Immature natural killer cell (primary cell): ENCODE measurements around the gene NGEF. TPM values are rescaled to one million over a fixed set of nuclear protein-coding genes. Genes with fewer than 3 reads are reported as not detected.
A peak's percentile ranks its signal among the peaks of the same experiment; 100 is the strongest.
"Not testable (repeated sequence)": the region's sequence is repeated elsewhere in the genome, so short reads cannot be mapped to it uniquely, and the experiment has no call there.

ENCODE experiments used
- DNase-seq, 3 donors: peaks; one replicate each; pipeline ENCODE4 v3.0.0; 2022; ENCODE audit warnings: mixed read lengths in 1 of 3
- H3K27ac Mint-ChIP-seq, 6 donors: one replicate each; pipeline ENCODE4 v1.8.0; 2020; ENCODE audit warnings: mixed read lengths in 6 of 6, mild to moderate bottlenecking in 5 of 6, inconsistent platforms in 4 of 6, moderate library complexity in 3 of 6
- H3K27me3 Mint-ChIP-seq, 3 donors: one replicate each; pipeline ENCODE4 v1.8.0; 2020 to 2021; ENCODE audit warnings: low read depth in 3 of 3, mild to moderate bottlenecking in 3 of 3, mixed read lengths in 3 of 3, moderate library complexity in 3 of 3, inconsistent platforms in 1 of 3
- H3K36me3 Mint-ChIP-seq, 3 donors: one replicate each; pipeline ENCODE4 v1.8.0; 2020; ENCODE audit warnings: mixed read lengths in 3 of 3, inconsistent platforms in 2 of 3, mild to moderate bottlenecking in 2 of 3
- H3K4me1 Mint-ChIP-seq, 2 donors: one replicate each; pipeline ENCODE4 v1.8.0; 2020; ENCODE audit warnings: inconsistent platforms in 2 of 2, mild to moderate bottlenecking in 2 of 2, mixed read lengths in 2 of 2, moderate library complexity in 1 of 2
- H3K4me3 Mint-ChIP-seq, 5 donors: one replicate each; pipeline ENCODE4 v1.8.0; 2020; ENCODE audit warnings: mild to moderate bottlenecking in 5 of 5, mixed read lengths in 5 of 5, inconsistent platforms in 3 of 5, moderate library complexity in 3 of 5
- H3K9me3 Mint-ChIP-seq, 6 donors: one replicate each; pipeline ENCODE4 v1.8.0; 2020; ENCODE audit warnings: mild to moderate bottlenecking in 6 of 6, mixed read lengths in 6 of 6, inconsistent platforms in 4 of 6, moderate library complexity in 3 of 6
- polyA plus RNA-seq, 3 donors: library from polyadenylated mRNA; unstranded; fragments of 300-500 nt; fragmentation: Illumina TruSeq; gene quantifications; one replicate each; pipeline ENCODE4 v1.2.3, GENCODE V29; 2021

Gene NGEF
- polyA plus RNA-seq, 3 donors from 2014 or later: not detected

GRCh38 chr2:232927032-232927792 is 85.8 kb downstream of the NGEF start:
- peak overlapping the region; percentile 36 to 73 (median 47) for H3K4me3 Mint-ChIP-seq
- H3K27me3 Mint-ChIP-seq: peaks cover 15 to 27% (median 15%) of the 10 kb centered on the region in 3 donors
- no peaks in the 10 kb centered on the region for H3K36me3 Mint-ChIP-seq
- DNase-seq: no peak
- H3K4me1 Mint-ChIP-seq: peaks cover 6 to 10% of the 10 kb centered on the region in 2 donors
- H3K27ac Mint-ChIP-seq: no peak overlapping the region
- H3K9me3 Mint-ChIP-seq: peaks cover 0 to 2% (median 0%) of the 10 kb centered on the region in 6 donors

- H3K27ac Mint-ChIP-seq: no peak overlapping the region
- peak overlapping the region; percentile 36 to 73 (median 47) for H3K4me3 Mint-ChIP-seq
- H3K4me1 Mint-ChIP-seq: peaks cover 6 to 10% of the 10 kb centered on the region in 2 donors
- DNase-seq: no peak
- H3K27me3 Mint-ChIP-seq: peaks cover 13 to 29% (median 15%) of the 10 kb centered on the region in 3 donors
- no peaks in the 10 kb centered on the region for H3K36me3 Mint-ChIP-seq
- peaks cover 0 to 2% (median 0%) of the 10 kb centered on the region in 6 donors for H3K9me3 Mint-ChIP-seq
Observed at GRCh38 chr2:232926431-232926939, 86.6 kb downstream of the NGEF start.

GRCh38 chr2:232925821-232926156 is 87.3 kb downstream of the NGEF start:
- Mint-ChIP-seq H3K9me3 (peaks cover 0 to 2% (median 0%) of the 10 kb centered on the region in 6 donors), H3K4me3 (no peak overlapping the region), H3K27me3 (peaks cover 11 to 29% (median 13%) of the 10 kb centered on the region in 3 donors), H3K36me3 (no peaks in the 10 kb centered on the region), H3K4me1 (peaks cover 6 to 10% of the 10 kb centered on the region in 2 donors), H3K27ac (no peak overlapping the region)
- no peak for DNase-seq

GRCh38 chr2:232925153-232925820 is 87.8 kb downstream of the NGEF start:
- no peak for DNase-seq
- Mint-ChIP-seq H3K9me3 (peaks cover 0 to 2% (median 0%) of the 10 kb centered on the region in 6 donors), H3K27ac (no peak overlapping the region), H3K4me3 (peak overlapping the region in 1 of 5 donors; percentile 46), H3K4me1 (peaks cover 6 to 10% of the 10 kb centered on the region in 2 donors), H3K36me3 (no peaks in the 10 kb centered on the region), H3K27me3 (peaks cover 11 to 29% (median 13%) of the 10 kb centered on the region in 3 donors)

GRCh38 chr2:232924433-232924832 is 88.6 kb downstream of the NGEF start:
- Mint-ChIP-seq H3K27me3 (peaks cover 11 to 27% (median 13%) of the 10 kb centered on the region in 3 donors), H3K27ac (no peak overlapping the region), H3K4me3 (no peak overlapping the region), H3K36me3 (no peaks in the 10 kb centered on the region), H3K4me1 (peaks cover 6 to 8% of the 10 kb centered on the region in 2 donors), H3K9me3 (peaks cover 0 to 2% (median 0%) of the 10 kb centered on the region in 6 donors)
- no peak for DNase-seq

- H3K4me3 Mint-ChIP-seq: no peak overlapping the region
- H3K27me3 Mint-ChIP-seq: peaks cover 8 to 18% (median 10%) of the 10 kb centered on the region in 3 donors
- no peaks in the 10 kb centered on the region for H3K9me3 Mint-ChIP-seq
- no peaks in the 10 kb centered on the region for H3K36me3 Mint-ChIP-seq
- no peaks in the 10 kb centered on the region for H3K4me1 Mint-ChIP-seq
- no peak for DNase-seq
- H3K27ac Mint-ChIP-seq: no peak overlapping the region
Observed at GRCh38 chr2:232920760-232921159, 92.3 kb downstream of the NGEF start.

GRCh38 chr2:232920055-232920454 is 93.0 kb downstream of the NGEF start:
- Mint-ChIP-seq H3K27me3 (peaks cover 7 to 15% (median 8%) of the 10 kb centered on the region in 3 donors), H3K36me3 (no peaks in the 10 kb centered on the region), H3K4me3 (no peak overlapping the region)

GRCh38 chr2:232919141-232919540 is 93.9 kb downstream of the NGEF start:
- Mint-ChIP-seq H3K27me3 (peaks cover 5 to 9% (median 6%) of the 10 kb centered on the region in 3 donors), H3K4me3 (no peak overlapping the region), H3K36me3 (no peaks in the 10 kb centered on the region), H3K9me3 (no peaks in the 10 kb centered on the region), H3K27ac (no peak overlapping the region), H3K4me1 (no peaks in the 10 kb centered on the region)
- no peak for DNase-seq

More at GRCh38 chr2:232920055-232920454, 93.0 kb downstream of the NGEF start:
- no peaks in the 10 kb centered on the region for H3K9me3 Mint-ChIP-seq
- DNase-seq: no peak
- H3K27ac Mint-ChIP-seq: no peak overlapping the region
- no peaks in the 10 kb centered on the region for H3K4me1 Mint-ChIP-seq

- no peak overlapping the region for H3K4me3 Mint-ChIP-seq
Observed at GRCh38 chr2:232913903-232914302, 99.2 kb downstream of the NGEF start.

GRCh38 chr2:232911712-232912277 is 101.3 kb downstream of the NGEF start:
- peaks cover 5 to 17% (median 6%) of the 10 kb centered on the region in 3 donors for H3K27me3 Mint-ChIP-seq
- no peak overlapping the region for H3K27ac Mint-ChIP-seq
- no peak for DNase-seq
- peaks cover 0 to 19% (median 11%) of the 10 kb centered on the region in 6 donors for H3K9me3 Mint-ChIP-seq
- no peaks in the 10 kb centered on the region for H3K4me1 Mint-ChIP-seq
- no peak overlapping the region for H3K4me3 Mint-ChIP-seq
- H3K36me3 Mint-ChIP-seq: no peaks in the 10 kb centered on the region

More at GRCh38 chr2:232913903-232914302, 99.2 kb downstream of the NGEF start:
- DNase-seq: no peak
- peaks cover 7 to 19% (median 7%) of the 10 kb centered on the region in 3 donors for H3K27me3 Mint-ChIP-seq
- H3K27ac Mint-ChIP-seq: no peak overlapping the region
- H3K4me1 Mint-ChIP-seq: no peaks in the 10 kb centered on the region
- peaks cover 0 to 19% (median 11%) of the 10 kb centered on the region in 6 donors for H3K9me3 Mint-ChIP-seq
- H3K36me3 Mint-ChIP-seq: no peaks in the 10 kb centered on the region

GRCh38 chr2:232910376-232910775 is 102.7 kb downstream of the NGEF start:
- Mint-ChIP-seq H3K9me3 (peaks cover 0 to 19% (median 11%) of the 10 kb centered on the region in 6 donors), H3K36me3 (no peaks in the 10 kb centered on the region), H3K27me3 (peaks cover 5 to 15% (median 5%) of the 10 kb centered on the region in 3 donors), H3K27ac (no peak overlapping the region), H3K4me1 (no peaks in the 10 kb centered on the region), H3K4me3 (no peak overlapping the region)
- DNase-seq: no peak

GRCh38 chr2:232908695-232909094 is 104.4 kb downstream of the NGEF start:
- no peak overlapping the region for H3K4me3 Mint-ChIP-seq
- H3K4me1 Mint-ChIP-seq: no peaks in the 10 kb centered on the region
- peaks cover 5 to 15% (median 5%) of the 10 kb centered on the region in 3 donors for H3K27me3 Mint-ChIP-seq
- no peak overlapping the region for H3K27ac Mint-ChIP-seq
- H3K9me3 Mint-ChIP-seq: peaks cover 0 to 19% (median 11%) of the 10 kb centered on the region in 6 donors
- H3K36me3 Mint-ChIP-seq: no peaks in the 10 kb centered on the region
- DNase-seq: no peak

GRCh38 chr2:232907718-232908085 is 105.4 kb downstream of the NGEF start:
- not testable (repeated sequence) for H3K4me3 Mint-ChIP-seq, H3K27ac Mint-ChIP-seq, DNase-seq, H3K4me1 Mint-ChIP-seq, H3K27me3 Mint-ChIP-seq, H3K36me3 Mint-ChIP-seq
- H3K9me3 Mint-ChIP-seq: peaks cover 0 to 16% (median 11%) of the 10 kb centered on the region in 6 donors
